Placental pericyte (primary cell): ENCODE data around the gene CYTH2. TPM values are rescaled to one million over a fixed set of nuclear protein-coding genes. Genes with fewer than 3 reads are reported as not detected.

Experiments used
- total RNA-seq: library from RNA; depleted of rRNA; stranded (reverse); fragments of >200 nt; gene quantifications from 2 replicates; pipeline ENCODE4 v1.2.3, GENCODE V29; 2012

CYTH2 gene, protein sequence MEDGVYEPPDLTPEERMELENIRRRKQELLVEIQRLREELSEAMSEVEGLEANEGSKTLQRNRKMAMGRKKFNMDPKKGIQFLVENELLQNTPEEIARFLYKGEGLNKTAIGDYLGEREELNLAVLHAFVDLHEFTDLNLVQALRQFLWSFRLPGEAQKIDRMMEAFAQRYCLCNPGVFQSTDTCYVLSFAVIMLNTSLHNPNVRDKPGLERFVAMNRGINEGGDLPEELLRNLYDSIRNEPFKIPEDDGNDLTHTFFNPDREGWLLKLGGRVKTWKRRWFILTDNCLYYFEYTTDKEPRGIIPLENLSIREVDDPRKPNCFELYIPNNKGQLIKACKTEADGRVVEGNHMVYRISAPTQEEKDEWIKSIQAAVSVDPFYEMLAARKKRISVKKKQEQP
- 54.5 and 70.9 TPM in 2 replicates for total RNA-seq

DNA sequence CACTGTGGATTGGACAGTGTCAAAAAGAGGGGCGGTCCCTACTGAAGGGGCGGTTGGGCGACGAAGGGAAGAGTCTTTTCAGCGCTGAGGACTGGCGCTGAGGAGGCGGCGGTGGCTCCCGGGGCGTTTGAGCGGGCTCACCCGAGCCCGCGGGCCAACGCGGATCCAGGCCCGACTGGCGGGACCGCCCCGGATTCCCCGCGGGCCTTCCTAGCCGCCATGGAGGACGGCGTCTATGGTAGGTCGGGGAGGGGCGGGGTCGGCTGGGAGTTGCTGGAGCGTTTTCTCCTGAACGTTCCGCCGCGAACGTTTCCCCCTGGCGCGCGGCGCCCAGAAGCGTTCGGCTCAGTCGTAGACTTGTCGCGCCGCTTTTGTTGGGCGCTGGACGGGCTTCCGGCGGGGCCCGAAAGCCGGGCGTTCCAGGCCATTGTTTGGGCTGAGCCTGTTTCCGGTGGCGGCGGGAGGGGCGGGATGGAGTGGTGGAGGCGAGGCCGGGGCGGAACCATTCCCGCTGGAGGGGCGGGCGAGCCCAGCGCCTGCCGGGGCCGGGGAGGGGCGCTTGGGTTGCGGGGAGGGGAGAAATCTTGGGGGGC is at the start of gene CYTH2:
Gene CYTH2, plus strand, starts transcription at position 81 of the 593 bp plus-strand sequence. Its CDS starts 139 bp downstream, at position 220.

GRCh38 chr19:48445606-48446481 is 23.3 kb upstream of the CYTH2 start, which contains the start of gene GRWD1:
Gene GRWD1 (plus strand): TSS chr19:48445983. CDS start chr19:48446006, 23 bp downstream.

DNA sequence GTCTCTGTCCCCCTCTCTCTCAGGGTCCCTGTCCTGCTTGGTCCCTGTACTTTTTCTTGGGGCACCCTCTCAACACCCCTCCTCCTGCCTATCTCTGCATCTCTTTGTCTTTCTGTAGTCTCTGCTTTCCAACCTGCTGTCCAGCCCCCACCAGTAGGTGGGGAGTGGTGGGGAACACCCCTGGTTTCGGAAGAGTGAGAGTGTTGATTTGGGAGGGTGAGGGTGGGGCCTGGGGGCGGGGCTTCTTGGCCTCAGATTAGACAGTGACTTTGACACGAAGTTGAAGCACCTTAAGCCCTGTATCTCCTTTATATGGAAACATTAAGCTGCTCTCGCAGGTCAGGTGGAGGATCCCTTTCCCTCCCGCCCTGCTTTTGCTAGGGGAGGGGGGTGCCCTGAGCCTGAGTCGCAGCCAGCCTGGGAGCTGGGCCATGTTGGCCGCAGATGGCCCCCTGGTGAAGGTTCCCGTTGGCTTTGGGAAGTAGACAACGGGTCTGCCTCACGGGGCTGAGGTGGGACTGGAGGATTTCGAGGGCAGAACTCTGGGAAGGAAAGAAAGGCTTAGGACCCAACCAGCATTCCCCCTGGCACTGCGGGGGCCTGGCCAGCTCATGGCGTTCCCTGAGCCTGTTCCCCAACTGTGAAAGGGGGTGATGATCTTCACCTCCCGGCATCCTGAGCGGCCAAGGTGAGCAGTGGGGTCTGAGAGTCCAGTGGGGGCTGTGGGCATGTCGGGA is 13.8 kb upstream of the CYTH2 start, which contains the start of gene KCNJ14:
Gene KCNJ14, plus strand, starts transcription at position 404 of the 737 bp plus-strand sequence. CDS start 6,151 bp downstream, outside the sequence.

GRCh38 chr19:48511800-48512503 is 42.8 kb downstream of the CYTH2 start, which contains the start of gene LMTK3:
Gene LMTK3 (minus strand): TSS chr19:48511835. CDS start chr19:48511576, 259 bp downstream.

Other genes with a start within 250 kb of the CYTH2 start
- gene CARD8, start 213.5 kb upstream of the CYTH2 start, total RNA-seq: 13.1 and 32.8 TPM in 2 replicates
- gene ZNF114, start 199.3 kb upstream of the CYTH2 start, total RNA-seq: 0.29 and 0.66 TPM in 2 replicates
- gene EMP3, start 143.8 kb upstream of the CYTH2 start, total RNA-seq: 139 and 150 TPM in 2 replicates
- 3.3 and 5.0 TPM in 2 replicates for gene TMEM143, start 105.4 kb upstream of the CYTH2 start, total RNA-seq
- not detected in 2 replicates for gene SYNGR4, start 105.0 kb upstream of the CYTH2 start, total RNA-seq
- 128 and 129 TPM in 2 replicates for gene KDELR1, start 77.8 kb upstream of the CYTH2 start, total RNA-seq
- gene GRIN2D, start 75.7 kb upstream of the CYTH2 start, total RNA-seq: 5.0 and 7.2 TPM in 2 replicates
- gene GRWD1, start 23.4 kb upstream of the CYTH2 start, total RNA-seq: 32.2 and 62.4 TPM in 2 replicates
- 0.29 and 0.66 TPM in 2 replicates for gene KCNJ14, start 13.8 kb upstream of the CYTH2 start, total RNA-seq
- gene LMTK3, start 42.5 kb downstream of the CYTH2 start, total RNA-seq: 0.14 TPM in 1 of 2 replicates, not detected in the other
- 0.22 TPM in 1 of 2 replicates, not detected in the other for gene SULT2B1, start 82.8 kb downstream of the CYTH2 start, total RNA-seq
- gene SPACA4, start 137.4 kb downstream of the CYTH2 start, total RNA-seq: not detected in 2 replicates
- gene FAM83E, start 145.7 kb downstream of the CYTH2 start, total RNA-seq: 0.57 TPM in 1 of 2 replicates, not detected in the other
- 1,434 and 1,613 TPM in 2 replicates for gene RPL18, start 149.8 kb downstream of the CYTH2 start, total RNA-seq
- 14.4 and 15.2 TPM in 2 replicates for gene SPHK2, start 150.1 kb downstream of the CYTH2 start, total RNA-seq
- gene DBP, start 168.0 kb downstream of the CYTH2 start, total RNA-seq: 1.1 and 4.8 TPM in 2 replicates
- gene CA11, start 176.8 kb downstream of the CYTH2 start, total RNA-seq: 0.88 TPM in 1 of 2 replicates, not detected in the other
- not detected in 2 replicates for gene NTN5, start 203.6 kb downstream of the CYTH2 start, total RNA-seq
- not detected in 2 replicates for gene FUT2, start 226.6 kb downstream of the CYTH2 start, total RNA-seq